IMR-90 (cell line): ENCODE results near the gene NUFIP2. TPM values are rescaled to one million over a fixed set of nuclear protein-coding genes. Genes with fewer than 3 reads are reported as not detected.

Source experiments
- ATAC-seq: fragments of 200-7000 bp; cut with Tn5 transposase; 2 replicates; pipeline ENCODE4 v1.9.1; 2020; ENCODE audit warnings: low read depth, mild to moderate bottlenecking, moderate library complexity
- BruUV-seq: library from RNA; stranded (reverse); fragments of 400-500 nt; replicated peaks from 2 replicates; lab custom pipeline; 2021; lab: Mats Ljungman, UMichigan
- CTCF ChIA-PET: fragments of 300-600 bp; formaldehyde crosslinking; extraction: SDS; loops from one replicate; lab custom pipeline; 2021; ENCODE audit warnings: antibody characterized with exemption; lab: Yijun Ruan, JAX
- POLR2A ChIA-PET: fragments of 300-600 bp; sonication (Branson Sonifier 250); formaldehyde crosslinking; loops from one replicate; lab custom pipeline; 2022; ENCODE audit warnings: antibody characterized with exemption; ENCODE audit not compliant: unreplicated experiment; lab: Charles Lee
- DNase-seq: peaks from one replicate; pipeline ENCODE4 v3.0.0; 2013
- H2AFZ ChIP-seq: replicated peaks from 2 replicates; pipeline ENCODE3; 2013; ENCODE audit warnings: low read length, mild to moderate bottlenecking; ENCODE audit not compliant: poor library complexity
- H2AK5ac ChIP-seq: 2 replicates; pipeline ENCODE4 v1.6.1; 2013; ENCODE audit warnings: low read depth, low read length, inconsistent platforms
- H2AK9ac ChIP-seq: replicated peaks from 2 replicates; pipeline ENCODE3; 2013; ENCODE audit warnings: mild to moderate bottlenecking, low read depth, low read length, moderate library complexity; ENCODE audit not compliant: poor library complexity
- H2BK120ac ChIP-seq: 2 replicates; pipeline ENCODE4 v1.6.1; 2013; ENCODE audit warnings: low read depth, low read length, inconsistent platforms
- H2BK15ac ChIP-seq: 3 replicates; pipeline ENCODE4 v1.6.1; 2013; ENCODE audit warnings: low read depth, low read length, inconsistent platforms
- H2BK20ac ChIP-seq: 2 replicates; pipeline ENCODE4 v1.6.1; 2013; ENCODE audit warnings: low read depth, mild to moderate bottlenecking, inconsistent platforms, low read length, moderate library complexity
- H2BK5ac ChIP-seq: 2 replicates; pipeline ENCODE4 v1.6.1; 2013; ENCODE audit warnings: mild to moderate bottlenecking, low read depth, low read length, inconsistent platforms; ENCODE audit not compliant: poor library complexity, severe bottlenecking
- H3K14ac ChIP-seq: replicated peaks from 2 replicates; pipeline ENCODE4 v1.6.1; 2013; ENCODE audit warnings: low read depth, low read length, inconsistent platforms
- H3K18ac ChIP-seq: 2 replicates; pipeline ENCODE4 v1.6.1; 2013; ENCODE audit warnings: low read depth, low read length, control low read depth
- H3K23ac ChIP-seq: 2 replicates; pipeline ENCODE4 v1.6.1; 2013; ENCODE audit warnings: low read depth, low read length, inconsistent platforms
- H3K27ac ChIP-seq: 2 replicates; pipeline ENCODE4 v1.5.1; 2013; ENCODE audit warnings: mild to moderate bottlenecking, control low read depth, low read length; ENCODE audit not compliant: insufficient read depth
- H3K27me3 ChIP-seq: 2 replicates; pipeline ENCODE4 v1.6.1; 2013; ENCODE audit warnings: low read length; ENCODE audit not compliant: control insufficient read depth, insufficient read depth
- H3K36me3 ChIP-seq: 2 replicates; pipeline ENCODE4 v1.6.1; 2013; ENCODE audit warnings: low read length, mixed read lengths; ENCODE audit not compliant: control insufficient read depth, insufficient read depth
- H3K4ac ChIP-seq: 2 replicates; pipeline ENCODE4 v1.6.1; 2013; ENCODE audit warnings: low read depth, low read length, inconsistent platforms
- H3K4me1 ChIP-seq: 2 replicates; pipeline ENCODE4 v1.6.1; 2013; ENCODE audit warnings: low read length, mixed read lengths; ENCODE audit not compliant: control insufficient read depth, insufficient read depth
- H3K4me2 ChIP-seq: 2 replicates; pipeline ENCODE4 v1.6.1; 2013; ENCODE audit warnings: low read depth, mild to moderate bottlenecking, control low read depth, low read length, moderate library complexity
- H3K4me3 ChIP-seq: 2 replicates; pipeline ENCODE4 v1.5.1; 2013; ENCODE audit warnings: low read depth, mild to moderate bottlenecking, control low read depth, low read length, moderate library complexity; ENCODE audit not compliant: insufficient read depth
- H3K56ac ChIP-seq: 2 replicates; pipeline ENCODE4 v1.6.1; 2013; ENCODE audit warnings: low read length, inconsistent platforms; ENCODE audit not compliant: insufficient read depth; ENCODE audit errors: extremely low read depth
- H3K79me1 ChIP-seq, 2 experiments: 2 replicates each; pipeline ENCODE4 v1.6.1; 2013; ENCODE audit warnings: low read length in 2 of 2, inconsistent platforms in 1 of 2, low read depth in 1 of 2
- H3K9ac ChIP-seq: 2 replicates; pipeline ENCODE4 v1.6.1; 2013; ENCODE audit warnings: low read depth, low read length, control low read depth
- H3K9me1 ChIP-seq: 2 replicates; pipeline ENCODE4 v1.6.1; 2013; ENCODE audit warnings: low read length, inconsistent platforms; ENCODE audit not compliant: insufficient read depth
- H3K9me3 ChIP-seq: 2 replicates; pipeline ENCODE4 v1.6.1; 2013; ENCODE audit warnings: low read length; ENCODE audit not compliant: control insufficient read depth, insufficient read depth
- H4K20me1 ChIP-seq: 2 replicates; pipeline ENCODE4 v1.6.1; 2013; ENCODE audit warnings: low read length, inconsistent platforms; ENCODE audit not compliant: insufficient read depth
- H4K5ac ChIP-seq: 2 replicates; pipeline ENCODE4 v1.6.1; 2013; ENCODE audit warnings: mild to moderate bottlenecking, low read depth, low read length, control low read depth
- H4K8ac ChIP-seq, 2 experiments: 2 replicates each; pipeline ENCODE4 v1.6.1; 2013; ENCODE audit warnings: low read depth in 2 of 2, low read length in 2 of 2, control low read depth in 1 of 2, inconsistent platforms in 1 of 2
- H4K91ac ChIP-seq: 2 replicates; pipeline ENCODE4 v1.6.1; 2013; ENCODE audit warnings: low read depth, low read length, inconsistent platforms; ENCODE audit not compliant: insufficient read depth
- CEBPB ChIP-seq: IDR thresholded peaks from 2 replicates; pipeline ENCODE4 v1.6.1; 2012; ENCODE audit warnings: low read depth, low read length, improper control_type of control experiment
- MAFK ChIP-seq: IDR thresholded peaks from 2 replicates; pipeline ENCODE4 v1.6.1; 2012; ENCODE audit warnings: low read depth, low read length, improper control_type of control experiment
- NFE2L2 ChIP-seq: fragments of 150-350 bp; IDR thresholded peaks from 2 replicates; pipeline ENCODE4 v1.6.1; 2016; ENCODE audit warnings: low read depth, mild to moderate bottlenecking, low read length
- RFX5 ChIP-seq: IDR thresholded peaks from 2 replicates; pipeline ENCODE4 v1.8.0; 2012; ENCODE audit warnings: low read depth, mild to moderate bottlenecking, low read length, moderate library complexity
- USF2 ChIP-seq: fragments of 150-350 bp; IDR thresholded peaks from 2 replicates; pipeline ENCODE4 v1.6.1; 2017; ENCODE audit warnings: mild to moderate bottlenecking, antibody characterized with exemption, low read length, low read depth
- WGBS, 2 experiments: methylation state at CpG; one replicate each; pipeline versions ENCODE4 v1.1.5 to v1.1.7; 2013; ENCODE audit warnings: missing lambda C conversion rate in 2 of 2; ENCODE audit not compliant: insufficient read length in 1 of 2; ENCODE audit errors: extremely low coverage in 2 of 2; 5-methylcytosine and 5-hydroxymethylcytosine counted together
- dilution Hi-C: fragments of 300-500 bp; cut with HindIII; formaldehyde crosslinking; loops from one replicate; pipeline ENCODE4 v1.14.3; 2018; ENCODE audit warnings: low sequenced_read_pairs; ENCODE audit not compliant: unreplicated experiment
- in situ Hi-C: fragments of 300-500 bp; cut with MboI; formaldehyde crosslinking; loops from 3 replicates; pipeline ENCODE4 v1.14.3; 2019; ENCODE audit warnings: low sequenced_read_pairs, inconsistent platforms, mixed read lengths
- intact Hi-C: fragments of 100-400 bp; cut with micrococcal nuclease; formaldehyde crosslinking; loops from 2 replicates; pipeline ENCODE4 v1.10.0; 2022
- polyA plus RNA-seq, 3 experiments: library from polyadenylated mRNA; depleted of rRNA; stranded (reverse); fragments of >200 nt; gene quantifications; 2 replicates each; pipeline ENCODE4 v1.2.3, GENCODE V29; 2012; ENCODE audit warnings: low replicate concordance in 1 of 3
- total RNA-seq: library from RNA; depleted of rRNA; stranded (reverse); fragments of >200 nt; gene quantifications from 2 replicates; pipeline ENCODE4 v1.2.3, GENCODE V29; 2012

NUFIP2 gene
- total and polyA plus RNA-seq, 2 of the 4 experiments (the other 2 are of a cell fraction): 8.9 to 25.6 TPM

- TF ChIP-seq MAFK: no peak
These were observed 55.7 kb downstream of the NUFIP2 start (continued) for GRCh38 chr17:29238133-29238850.

- Histone ChIP-seq H3K9ac (peak overlapping the region; percentile 6; the same call in 1 of the 2 replicates), H2AFZ (peak overlapping the region; percentile 84), H3K56ac (no peak overlapping the region), H3K4me2 (no peak overlapping the region), H3K79me1 (peaks cover 3 to 25% of the 10 kb centered on the region in 2 experiments; a peak in 3 of 4 replicates), H3K36me3 (no peaks in the 10 kb centered on the region), H2BK20ac (peak overlapping the region; percentile 72; the same call in 1 of the 2 replicates), H4K20me1 (no peaks in the 10 kb centered on the region), H4K8ac (peak overlapping the region; percentile 66 to 87), H2AK5ac (peak overlapping the region; percentile 96), H3K23ac (peak overlapping the region; percentile 72; the same call in 1 of the 2 replicates), H2AK9ac (peak overlapping the region; percentile 5), H2BK5ac (peak overlapping the region; percentile 96), H3K27me3 (no peaks in the 10 kb centered on the region), H2BK120ac (peak overlapping the region; percentile 92), H3K27ac (peak overlapping the region; percentile 74), H4K91ac (peak overlapping the region; percentile 88), H4K5ac (peak overlapping the region; percentile 81), H3K4ac (peak overlapping the region; percentile 96), H3K18ac (peak overlapping the region; percentile 50), H2BK15ac (peak overlapping the region; percentile 97; the same call in 2 of the 3 replicates), H3K4me1 (peaks cover 23% of the 10 kb centered on the region), H3K14ac (peak overlapping the region; percentile 94), H3K4me3 (no peak overlapping the region), H3K9me1 (peaks cover 21% of the 10 kb centered on the region), H3K9me3 (no peaks in the 10 kb centered on the region)
- peak; percentile 16 for ATAC-seq
- CTCF ChIA-PET: interaction anchor here (0.9 to 1.1 kb wide), 3 partner anchors 14 to 272 kb away, joined by 3 read pairs; no protein-coding TSS in a partner anchor
- WGBS, 2 experiments: no CpG with 5 or more reads among the region's 3 CpGs
- TF ChIP-seq RFX5 (0 out of 2 replicates have a peak, but pooled peaks have one; percentile 52), MAFK (peak; percentile 78), NFE2L2 (peak; percentile 92), CEBPB (peak; percentile 95), USF2 (no peak)
- in situ Hi-C loops (no loop called here), intact Hi-C loops (no loop called here), dilution Hi-C loops (no loop called here)
- DNase-seq: peak; percentile 80
- POLR2A ChIA-PET: no interaction called here
- no TSS peak for BruUV-seq
These were observed 56.3 kb downstream of the NUFIP2 start for GRCh38 chr17:29237476-29238132.
